ENCODE data around the gene ATG12. TPM values are rescaled to one million over a fixed set of nuclear protein-coding genes. Genes with fewer than 3 reads are reported as not detected.
"Not testable (repeated sequence)": the region's sequence is repeated elsewhere in the genome, so short reads cannot be mapped to it uniquely, and the experiment has no call there.

The ATG12 gene
- total and polyA plus RNA-seq, 4 donors, result 14.8 to 43.1 (median 24.1) TPM

DNA sequence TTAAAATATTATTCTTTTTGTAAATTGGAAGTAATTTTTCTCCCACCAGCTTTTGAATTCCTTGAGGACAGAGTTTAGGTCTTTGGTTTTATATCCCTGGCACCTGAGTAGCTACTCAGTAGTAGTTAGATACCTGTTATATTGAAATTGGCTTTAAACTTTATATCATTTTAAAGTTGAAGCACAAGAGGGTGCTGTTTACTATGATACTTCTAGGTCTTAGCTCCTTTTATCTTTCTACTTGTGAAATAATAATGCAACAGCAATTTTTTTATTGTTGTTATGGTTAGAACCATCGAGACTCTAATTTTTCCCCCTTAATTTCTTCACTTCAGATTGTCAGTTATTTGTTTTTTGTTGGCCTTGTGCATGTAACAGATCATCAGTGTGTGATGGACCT is 46.7 kb upstream of the ATG12 start:
- Histone ChIP-seq H3K4me3 (ENCODE audit: low read depth in 1 of 3, low read length in 3 of 3) (no peak overlapping the region), H3K4me1 (ENCODE audit: control insufficient read depth in 4 of 4, insufficient read depth in 4 of 4, low read length in 3 of 4) (peaks cover 0 to 18% (median 12%) of the 10 kb centered on the region in 4 donors), H3K27ac (ENCODE audit: low read depth in 1 of 2, low read length in 2 of 2) (no peak overlapping the region), H3K9ac (ENCODE audit: low read depth in 1 of 2, low read length in 2 of 2) (no peak overlapping the region), H3K36me3 (ENCODE audit: control insufficient read depth in 4 of 4, insufficient read depth in 3 of 4, low read depth in 1 of 4, low read length in 3 of 4) (no peaks in the 10 kb centered on the region), H3K9me3 (ENCODE audit: control insufficient read depth in 4 of 4, low read length in 3 of 4) (no peaks in the 10 kb centered on the region), H3K27me3 (ENCODE audit: control insufficient read depth in 4 of 4, insufficient read depth in 4 of 4, low read length in 3 of 4) (no peaks in the 10 kb centered on the region)
- WGBS, result 51% methylated on average over 1 of the region's 1 CpG
- no peak for DNase-seq (ENCODE audit: low spot score)
- TF ChIP-seq TAF1 (conservative IDR thresholded peaks at IDR 0.05), result no peak
- TF ChIP-seq RXRA (IDR thresholded peaks at IDR 0.05), result no peak
- TF ChIP-seq, protein P1, sequence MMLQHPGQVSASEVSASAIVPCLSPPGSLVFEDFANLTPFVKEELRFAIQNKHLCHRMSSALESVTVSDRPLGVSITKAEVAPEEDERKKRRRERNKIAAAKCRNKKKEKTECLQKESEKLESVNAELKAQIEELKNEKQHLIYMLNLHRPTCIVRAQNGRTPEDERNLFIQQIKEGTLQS (IDR thresholded peaks at IDR 0.05), result no peak
- TF ChIP-seq RAD21 (IDR thresholded peaks at IDR 0.05), result peak; percentile 68 to 73
- TF ChIP-seq, protein P2, sequence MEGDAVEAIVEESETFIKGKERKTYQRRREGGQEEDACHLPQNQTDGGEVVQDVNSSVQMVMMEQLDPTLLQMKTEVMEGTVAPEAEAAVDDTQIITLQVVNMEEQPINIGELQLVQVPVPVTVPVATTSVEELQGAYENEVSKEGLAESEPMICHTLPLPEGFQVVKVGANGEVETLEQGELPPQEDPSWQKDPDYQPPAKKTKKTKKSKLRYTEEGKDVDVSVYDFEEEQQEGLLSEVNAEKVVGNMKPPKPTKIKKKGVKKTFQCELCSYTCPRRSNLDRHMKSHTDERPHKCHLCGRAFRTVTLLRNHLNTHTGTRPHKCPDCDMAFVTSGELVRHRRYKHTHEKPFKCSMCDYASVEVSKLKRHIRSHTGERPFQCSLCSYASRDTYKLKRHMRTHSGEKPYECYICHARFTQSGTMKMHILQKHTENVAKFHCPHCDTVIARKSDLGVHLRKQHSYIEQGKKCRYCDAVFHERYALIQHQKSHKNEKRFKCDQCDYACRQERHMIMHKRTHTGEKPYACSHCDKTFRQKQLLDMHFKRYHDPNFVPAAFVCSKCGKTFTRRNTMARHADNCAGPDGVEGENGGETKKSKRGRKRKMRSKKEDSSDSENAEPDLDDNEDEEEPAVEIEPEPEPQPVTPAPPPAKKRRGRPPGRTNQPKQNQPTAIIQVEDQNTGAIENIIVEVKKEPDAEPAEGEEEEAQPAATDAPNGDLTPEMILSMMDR (IDR thresholded peaks at IDR 0.05; ENCODE audit: low read depth, low read length, missing input control), result peak; percentile 14

DNA sequence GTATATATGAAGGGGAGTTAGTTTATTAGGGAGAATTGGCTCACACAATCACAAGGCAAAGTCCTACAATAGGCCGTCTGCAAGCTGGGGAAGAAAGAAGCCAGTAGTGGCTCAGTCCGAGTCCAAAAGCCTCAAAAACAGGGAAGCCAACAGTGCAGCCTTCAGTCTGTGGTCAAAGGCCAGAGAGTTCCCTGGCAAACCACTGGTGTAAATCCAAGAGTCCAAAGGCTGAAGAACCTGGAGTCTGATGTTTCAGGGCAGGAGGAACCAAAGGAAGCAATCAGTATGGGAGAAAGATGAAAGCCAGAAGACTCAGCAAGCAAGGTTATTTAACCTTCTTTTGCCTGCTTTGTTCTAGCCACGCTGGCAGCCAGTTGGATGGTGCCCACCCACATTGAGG is 43.8 kb upstream of the ATG12 start:
- peaks cover 0 to 18% (median 12%) of the 10 kb centered on the region in 4 donors for H3K4me1 ChIP-seq (ENCODE audit: control insufficient read depth in 4 of 4, insufficient read depth in 4 of 4, low read length in 3 of 4)
- DNase-seq (ENCODE audit: low spot score); H3K27ac ChIP-seq (ENCODE audit: low read depth in 1 of 2, low read length in 2 of 2); H3K36me3 ChIP-seq (ENCODE audit: control insufficient read depth in 4 of 4, insufficient read depth in 3 of 4, low read depth in 1 of 4, low read length in 3 of 4); H3K9ac ChIP-seq (ENCODE audit: low read depth in 1 of 2, low read length in 2 of 2); H3K27me3 ChIP-seq (ENCODE audit: control insufficient read depth in 4 of 4, insufficient read depth in 4 of 4, low read length in 3 of 4); H3K4me3 ChIP-seq (ENCODE audit: low read depth in 1 of 3, low read length in 3 of 3); H3K9me3 ChIP-seq (ENCODE audit: control insufficient read depth in 4 of 4, low read length in 3 of 4): not testable (repeated sequence)
- 31% methylated on average over 3 of the region's 3 CpGs for WGBS
- TF ChIP-seq HNF4G (IDR thresholded peaks at IDR 0.05) (peak; percentile 99), FOXA1 (IDR thresholded peaks at IDR 0.05) (peak; percentile 50), FOXA2 (IDR thresholded peaks at IDR 0.05) (peak; percentile 58), RAD21 (IDR thresholded peaks at IDR 0.05) (peak; percentile 49 to 61), EGR1 (IDR thresholded peaks at IDR 0.05; ENCODE audit: low read depth in 2 of 2) (peak in 1 of 2 donors; percentile 13), SP1 (IDR thresholded peaks at IDR 0.05) (peak; percentile 95), RXRA (IDR thresholded peaks at IDR 0.05) (peak; percentile 89 to 92), JUND (IDR thresholded peaks at IDR 0.05) (peak; percentile 71 to 93), HNF4A (conservative IDR thresholded peaks at IDR 0.05) (peak; percentile 100), NR2F2 (IDR thresholded peaks at IDR 0.05) (peak; percentile 74), YY1 (IDR thresholded peaks at IDR 0.05) (peak; percentile 84)
- TF ChIP-seq, protein P3, sequence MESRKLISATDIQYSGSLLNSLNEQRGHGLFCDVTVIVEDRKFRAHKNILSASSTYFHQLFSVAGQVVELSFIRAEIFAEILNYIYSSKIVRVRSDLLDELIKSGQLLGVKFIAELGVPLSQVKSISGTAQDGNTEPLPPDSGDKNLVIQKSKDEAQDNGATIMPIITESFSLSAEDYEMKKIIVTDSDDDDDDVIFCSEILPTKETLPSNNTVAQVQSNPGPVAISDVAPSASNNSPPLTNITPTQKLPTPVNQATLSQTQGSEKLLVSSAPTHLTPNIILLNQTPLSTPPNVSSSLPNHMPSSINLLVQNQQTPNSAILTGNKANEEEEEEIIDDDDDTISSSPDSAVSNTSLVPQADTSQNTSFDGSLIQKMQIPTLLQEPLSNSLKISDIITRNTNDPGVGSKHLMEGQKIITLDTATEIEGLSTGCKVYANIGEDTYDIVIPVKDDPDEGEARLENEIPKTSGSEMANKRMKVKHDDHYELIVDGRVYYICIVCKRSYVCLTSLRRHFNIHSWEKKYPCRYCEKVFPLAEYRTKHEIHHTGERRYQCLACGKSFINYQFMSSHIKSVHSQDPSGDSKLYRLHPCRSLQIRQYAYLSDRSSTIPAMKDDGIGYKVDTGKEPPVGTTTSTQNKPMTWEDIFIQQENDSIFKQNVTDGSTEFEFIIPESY (IDR thresholded peaks at IDR 0.05), result peak; percentile 60
- TF ChIP-seq, protein P1 (IDR thresholded peaks at IDR 0.05), result peak; percentile 50
- TF ChIP-seq, protein P4, sequence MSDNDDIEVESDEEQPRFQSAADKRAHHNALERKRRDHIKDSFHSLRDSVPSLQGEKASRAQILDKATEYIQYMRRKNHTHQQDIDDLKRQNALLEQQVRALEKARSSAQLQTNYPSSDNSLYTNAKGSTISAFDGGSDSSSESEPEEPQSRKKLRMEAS (IDR thresholded peaks at IDR 0.05), result peak; percentile 72
- TF ChIP-seq, protein P5, sequence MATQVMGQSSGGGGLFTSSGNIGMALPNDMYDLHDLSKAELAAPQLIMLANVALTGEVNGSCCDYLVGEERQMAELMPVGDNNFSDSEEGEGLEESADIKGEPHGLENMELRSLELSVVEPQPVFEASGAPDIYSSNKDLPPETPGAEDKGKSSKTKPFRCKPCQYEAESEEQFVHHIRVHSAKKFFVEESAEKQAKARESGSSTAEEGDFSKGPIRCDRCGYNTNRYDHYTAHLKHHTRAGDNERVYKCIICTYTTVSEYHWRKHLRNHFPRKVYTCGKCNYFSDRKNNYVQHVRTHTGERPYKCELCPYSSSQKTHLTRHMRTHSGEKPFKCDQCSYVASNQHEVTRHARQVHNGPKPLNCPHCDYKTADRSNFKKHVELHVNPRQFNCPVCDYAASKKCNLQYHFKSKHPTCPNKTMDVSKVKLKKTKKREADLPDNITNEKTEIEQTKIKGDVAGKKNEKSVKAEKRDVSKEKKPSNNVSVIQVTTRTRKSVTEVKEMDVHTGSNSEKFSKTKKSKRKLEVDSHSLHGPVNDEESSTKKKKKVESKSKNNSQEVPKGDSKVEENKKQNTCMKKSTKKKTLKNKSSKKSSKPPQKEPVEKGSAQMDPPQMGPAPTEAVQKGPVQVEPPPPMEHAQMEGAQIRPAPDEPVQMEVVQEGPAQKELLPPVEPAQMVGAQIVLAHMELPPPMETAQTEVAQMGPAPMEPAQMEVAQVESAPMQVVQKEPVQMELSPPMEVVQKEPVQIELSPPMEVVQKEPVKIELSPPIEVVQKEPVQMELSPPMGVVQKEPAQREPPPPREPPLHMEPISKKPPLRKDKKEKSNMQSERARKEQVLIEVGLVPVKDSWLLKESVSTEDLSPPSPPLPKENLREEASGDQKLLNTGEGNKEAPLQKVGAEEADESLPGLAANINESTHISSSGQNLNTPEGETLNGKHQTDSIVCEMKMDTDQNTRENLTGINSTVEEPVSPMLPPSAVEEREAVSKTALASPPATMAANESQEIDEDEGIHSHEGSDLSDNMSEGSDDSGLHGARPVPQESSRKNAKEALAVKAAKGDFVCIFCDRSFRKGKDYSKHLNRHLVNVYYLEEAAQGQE (IDR thresholded peaks at IDR 0.05), result peak; percentile 75

Data from liver (tissue), 9 donors.